Colonic mucosa (tissue), 4 donors: ENCODE measurements around the gene TULP4. TPM values are rescaled to one million over a fixed set of nuclear protein-coding genes. Genes with fewer than 3 reads are reported as not detected.
"Not testable (repeated sequence)": the region's sequence is repeated elsewhere in the genome, so short reads cannot be mapped to it uniquely, and the experiment has no call there.

Experiments used
- DNase-seq: peaks from one replicate; pipeline ENCODE4 v3.0.0-alpha.2; 2020
- H3K27ac ChIP-seq: fragments of 200-600 bp; one replicate; pipeline ENCODE4 v1.8.0; 2021
- H3K27me3 ChIP-seq: fragments of 200-600 bp; one replicate; pipeline ENCODE4 v1.8.0; 2021
- H3K36me3 ChIP-seq: fragments of 200-600 bp; one replicate; pipeline ENCODE4 v1.8.0; 2021
- H3K4me1 ChIP-seq: fragments of 200-600 bp; one replicate; pipeline ENCODE4 v1.8.0; 2021; ENCODE audit warnings: mild to moderate bottlenecking
- H3K4me3 ChIP-seq: fragments of 200-600 bp; one replicate; pipeline ENCODE4 v1.8.0; 2021
- H3K9ac ChIP-seq, 2 donors: one replicate each; pipeline ENCODE4 v1.7.0; 2013; ENCODE audit warnings: control low read depth in 2 of 2, low read depth in 2 of 2, low read length in 2 of 2
- H3K9me3 ChIP-seq: fragments of 200-600 bp; one replicate; pipeline ENCODE4 v1.8.0; 2021
- intact Hi-C: fragments of 100-400 bp; cut with DNase I; formaldehyde crosslinking; loops from one replicate; pipeline ENCODE4 v1.14.1; 2022
- total RNA-seq, 2 donors: library from RNA; stranded (reverse); fragmentation: NEBNext Ultra II Directional in 1 of 2; extraction: Animal tissue kit (Norgen Biotek cat#: 25700) in 1 of 2; gene quantifications; one replicate each; pipeline ENCODE4 v1.2.1, GENCODE V29; 2021
- TF ChIP-seq, protein P1 (sequence below): fragments of 200-600 bp; IDR thresholded peaks from one replicate; pipeline ENCODE4 v1.8.0; 2022; ENCODE audit warnings: antibody characterized with exemption, mild to moderate bottlenecking
- donor health status: healthy.
- donor health status: DM: no; HTN: no; CAD: no.
- donor health status: DM: no; HTN: no; CAD: no.

The TULP4 gene
- total RNA-seq, 2 donors from 2014 or later: 63.1 to 68.0 TPM

GRCh38 chr6:158287047-158287446 lies 25.2 kb upstream of the TULP4 start:
- H3K4me3 ChIP-seq: no peak overlapping the region
- H3K9me3 ChIP-seq: no peaks in the 10 kb centered on the region
- H3K4me1 ChIP-seq: peaks cover 3% of the 10 kb centered on the region
- intact Hi-C loops: loop anchor here (5.0 kb wide), 1 partner anchor 55 kb away; no protein-coding TSS in a partner anchor
- no peak overlapping the region for H3K9ac ChIP-seq
- H3K27ac ChIP-seq: no peak overlapping the region
- no peaks in the 10 kb centered on the region for H3K36me3 ChIP-seq
- TF ChIP-seq, protein P1, sequence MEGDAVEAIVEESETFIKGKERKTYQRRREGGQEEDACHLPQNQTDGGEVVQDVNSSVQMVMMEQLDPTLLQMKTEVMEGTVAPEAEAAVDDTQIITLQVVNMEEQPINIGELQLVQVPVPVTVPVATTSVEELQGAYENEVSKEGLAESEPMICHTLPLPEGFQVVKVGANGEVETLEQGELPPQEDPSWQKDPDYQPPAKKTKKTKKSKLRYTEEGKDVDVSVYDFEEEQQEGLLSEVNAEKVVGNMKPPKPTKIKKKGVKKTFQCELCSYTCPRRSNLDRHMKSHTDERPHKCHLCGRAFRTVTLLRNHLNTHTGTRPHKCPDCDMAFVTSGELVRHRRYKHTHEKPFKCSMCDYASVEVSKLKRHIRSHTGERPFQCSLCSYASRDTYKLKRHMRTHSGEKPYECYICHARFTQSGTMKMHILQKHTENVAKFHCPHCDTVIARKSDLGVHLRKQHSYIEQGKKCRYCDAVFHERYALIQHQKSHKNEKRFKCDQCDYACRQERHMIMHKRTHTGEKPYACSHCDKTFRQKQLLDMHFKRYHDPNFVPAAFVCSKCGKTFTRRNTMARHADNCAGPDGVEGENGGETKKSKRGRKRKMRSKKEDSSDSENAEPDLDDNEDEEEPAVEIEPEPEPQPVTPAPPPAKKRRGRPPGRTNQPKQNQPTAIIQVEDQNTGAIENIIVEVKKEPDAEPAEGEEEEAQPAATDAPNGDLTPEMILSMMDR: no peak
- no peaks in the 10 kb centered on the region for H3K27me3 ChIP-seq
- DNase-seq: no peak

GRCh38 chr6:158290040-158290439 lies 22.2 kb upstream of the TULP4 start:
- Histone ChIP-seq H3K27ac (no peak overlapping the region), H3K4me3 (no peak overlapping the region), H3K9ac (no peak overlapping the region), H3K9me3 (no peaks in the 10 kb centered on the region), H3K4me1 (peaks cover 3% of the 10 kb centered on the region), H3K27me3 (no peaks in the 10 kb centered on the region), H3K36me3 (no peaks in the 10 kb centered on the region)
- intact Hi-C loops: no loop called here
- DNase-seq: no peak
- TF ChIP-seq, protein P1: no peak

- H3K9me3 ChIP-seq: no peaks in the 10 kb centered on the region
- no peak for DNase-seq
- H3K4me1 ChIP-seq: no peaks in the 10 kb centered on the region
- no peak overlapping the region for H3K4me3 ChIP-seq
- H3K27ac ChIP-seq: no peak overlapping the region
- TF ChIP-seq, protein P1: no peak
- H3K36me3 ChIP-seq: no peaks in the 10 kb centered on the region
- intact Hi-C loops: no loop called here
- no peaks in the 10 kb centered on the region for H3K27me3 ChIP-seq
- no peak overlapping the region for H3K9ac ChIP-seq
Measured at GRCh38 chr6:158290659-158291058, 21.6 kb upstream of the TULP4 start.

GRCh38 chr6:158292016-158292415 lies 20.2 kb upstream of the TULP4 start:
- Histone ChIP-seq H3K4me3 (no peak overlapping the region), H3K27me3 (no peaks in the 10 kb centered on the region), H3K9ac (no peak overlapping the region), H3K27ac (no peak overlapping the region), H3K36me3 (no peaks in the 10 kb centered on the region), H3K4me1 (no peaks in the 10 kb centered on the region), H3K9me3 (no peaks in the 10 kb centered on the region)
- DNase-seq: no peak
- TF ChIP-seq, protein P1: no peak
- intact Hi-C loops: no loop called here

DNA sequence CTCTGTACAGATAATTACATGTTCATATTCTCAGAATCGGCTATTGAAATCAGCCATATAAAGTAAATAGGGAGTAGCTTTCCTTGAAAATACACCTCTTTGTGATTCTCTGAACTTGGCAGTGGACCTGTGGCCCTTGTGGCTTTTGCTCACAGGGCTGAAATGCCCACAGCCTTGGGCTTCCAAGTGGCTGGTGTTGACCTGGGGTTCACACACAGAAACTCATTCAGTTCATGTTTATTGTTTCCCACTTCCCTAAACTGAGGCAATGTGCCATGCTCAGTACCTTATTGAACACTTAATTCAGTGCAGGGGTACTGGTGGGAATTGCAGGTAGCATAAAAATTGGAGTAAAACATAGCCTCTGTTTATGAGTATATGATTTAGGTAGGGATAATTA lies 19.1 kb upstream of the TULP4 start:
- H3K36me3 ChIP-seq: no peaks in the 10 kb centered on the region
- no peak for DNase-seq
- no peaks in the 10 kb centered on the region for H3K27me3 ChIP-seq
- no peak overlapping the region for H3K9ac ChIP-seq
- intact Hi-C loops: no loop called here
- H3K27ac ChIP-seq: no peak overlapping the region
- TF ChIP-seq, protein P1: no peak
- no peak overlapping the region for H3K4me3 ChIP-seq
- H3K4me1 ChIP-seq: no peaks in the 10 kb centered on the region
- no peaks in the 10 kb centered on the region for H3K9me3 ChIP-seq

DNA sequence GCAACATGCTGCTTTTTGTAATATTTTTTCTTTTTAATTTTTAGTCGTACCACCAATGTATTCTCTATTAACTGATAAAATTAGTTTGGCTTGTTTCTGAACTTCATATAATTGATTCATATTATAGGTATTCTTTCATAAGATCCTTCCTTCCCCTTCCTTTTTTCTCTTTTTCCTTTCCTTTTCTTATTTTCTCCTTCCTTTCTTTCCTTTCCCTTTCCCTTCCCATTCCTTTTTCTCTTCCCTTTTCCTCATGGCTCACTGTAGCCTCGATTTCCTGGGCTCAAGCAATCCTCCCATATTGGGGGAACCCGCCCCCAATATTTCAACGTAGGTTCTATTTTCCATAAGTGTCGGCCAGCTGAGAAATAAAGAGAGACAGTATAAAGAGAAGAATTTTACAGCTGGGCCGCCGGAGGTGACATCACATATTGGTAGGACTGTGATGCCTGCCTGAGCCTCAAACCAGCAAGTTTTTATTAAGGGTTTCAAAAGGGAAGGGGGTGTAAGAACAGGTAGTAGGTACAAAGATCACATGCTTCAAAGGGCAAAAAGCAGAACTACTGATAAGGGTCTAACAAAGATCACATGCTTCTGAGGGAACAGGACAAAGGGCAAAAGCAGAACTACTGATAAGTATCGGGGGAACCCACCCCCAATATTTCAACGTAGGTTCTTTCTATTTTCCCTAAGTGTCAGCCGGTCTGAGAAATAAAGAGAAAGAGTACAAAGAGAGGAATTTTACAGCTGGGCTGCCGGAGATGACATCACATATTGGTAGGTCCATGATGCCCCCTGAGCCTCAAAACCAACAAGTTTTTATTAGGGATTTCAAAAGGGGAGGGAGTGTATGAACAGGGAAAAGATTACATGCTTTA lies 16.1 kb upstream of the TULP4 start:
- H3K9ac ChIP-seq, H3K9me3 ChIP-seq, H3K4me1 ChIP-seq: not testable (repeated sequence)

DNA sequence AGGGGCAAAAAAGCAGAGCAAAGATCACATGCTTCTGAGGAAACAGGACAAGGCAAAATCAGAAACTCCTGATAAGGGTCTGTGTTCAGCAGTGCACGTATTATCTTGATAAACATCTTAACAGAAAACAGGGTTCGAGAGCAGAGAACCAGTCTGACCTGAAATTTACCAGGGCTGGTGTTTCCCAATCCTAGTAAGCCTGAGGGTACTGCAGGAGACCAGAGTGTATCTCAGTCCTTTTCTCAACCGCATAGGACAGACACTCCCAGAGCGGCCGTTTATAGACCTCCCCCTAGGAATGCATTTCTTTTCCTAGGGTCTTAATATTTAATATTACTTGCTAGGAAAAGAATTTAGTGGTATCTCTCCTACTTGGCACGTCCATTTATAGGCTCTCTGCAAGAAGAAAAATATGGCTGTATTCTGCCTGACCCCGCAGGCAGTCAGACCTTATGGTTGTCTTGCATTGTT lies 15.4 kb upstream of the TULP4 start:
- not testable (repeated sequence) for DNase-seq

More for the DNA sequence above, 16.1 kb upstream of the TULP4 start:
- H3K27ac ChIP-seq, intact Hi-C loops, DNase-seq, H3K27me3 ChIP-seq, H3K4me3 ChIP-seq, H3K36me3 ChIP-seq: not testable (repeated sequence)

DNA sequence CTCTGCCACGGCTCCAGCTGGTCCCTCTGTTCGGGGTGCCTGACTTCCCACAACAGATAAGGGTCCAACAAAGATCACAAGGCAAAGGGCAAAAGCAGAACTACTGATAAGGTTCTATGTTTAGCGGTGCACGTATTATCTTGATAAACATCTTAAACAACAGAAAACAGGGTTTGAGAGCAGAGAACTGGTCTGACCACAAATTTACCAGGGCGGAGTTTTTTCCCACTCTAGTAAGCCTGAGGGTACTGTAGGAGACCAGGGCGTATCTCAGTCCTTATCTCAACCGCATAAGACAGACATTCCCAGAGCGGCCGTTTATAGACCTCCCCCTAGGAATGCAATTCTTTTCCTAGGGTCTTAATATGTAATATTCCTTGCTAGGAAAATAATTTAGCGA lies 14.6 kb upstream of the TULP4 start:
- intact Hi-C loops, H3K27ac ChIP-seq, H3K4me1 ChIP-seq, H3K9ac ChIP-seq, H3K36me3 ChIP-seq, H3K4me3 ChIP-seq, DNase-seq, H3K9me3 ChIP-seq, H3K27me3 ChIP-seq: not testable (repeated sequence)

More for the DNA sequence above, 15.4 kb upstream of the TULP4 start:
- H3K36me3 ChIP-seq, H3K9me3 ChIP-seq, intact Hi-C loops, H3K27ac ChIP-seq, H3K27me3 ChIP-seq, H3K4me3 ChIP-seq, H3K9ac ChIP-seq, H3K4me1 ChIP-seq: not testable (repeated sequence)
